Measurements from ENCODE around the gene ZNF614. TPM values are rescaled to one million over a fixed set of nuclear protein-coding genes. Genes with fewer than 3 reads are reported as not detected.
A peak's percentile ranks its signal among the peaks of the same experiment; 100 is the strongest.

Gene ZNF614
- total and polyA plus RNA-seq, 9 of the 15 experiments (the other 6 are each of a cell fraction or from before 2014, with no cell fraction given), result 4.9 to 16.3 (median 11.4) TPM

GRCh38 chr19:52028027-52028779 is at the start of gene ZNF614 (continued):
- TF ChIP-seq ZNF316 (IDR thresholded peaks at IDR 0.05) (no peak), CREB1 (IDR thresholded peaks at IDR 0.05) (peak; percentile 98), CREB1 (CRISPR knock-in tag; IDR thresholded peaks at IDR 0.05) (peak; percentile 99), ELF1 (tag; IDR thresholded peaks at IDR 0.05) (no peak; the same call in 1 of the 2 replicates), ERF (CRISPR knock-in tag; IDR thresholded peaks at IDR 0.05) (0 out of 2 replicates have a peak, but pooled peaks have one; percentile 23), POLR2H (tag; IDR thresholded peaks at IDR 0.05; ENCODE audit: low read depth) (peak; percentile 63; the same call in 1 of the 2 replicates), ZNF121 (CRISPR knock-in tag; conservative IDR thresholded peaks at IDR 0.05) (no peak), ETS1 (conservative IDR thresholded peaks at IDR 0.05; ENCODE audit: control insufficient read depth, low read depth, low read length) (peak; percentile 49), TEAD1 (CRISPR knock-in tag; IDR thresholded peaks at IDR 0.05) (peak; percentile 22 to 44; a peak in 1 of 4 replicates), ZNF766 (CRISPR knock-in tag; conservative IDR thresholded peaks at IDR 0.05) (peak; percentile 91), BACH1 (tag; IDR thresholded peaks at IDR 0.05) (peak; percentile 76), TAF1 (IDR thresholded peaks at IDR 0.05; ENCODE audit: control insufficient read depth, extremely low read depth, insufficient read depth, low read length, severe bottlenecking) (peak; percentile 72), ZNF274 (IDR thresholded peaks at IDR 0.05; ENCODE audit: borderline replicate concordance, low read depth, low read length) (no peak), ATF2 (CRISPR knock-in tag; IDR thresholded peaks at IDR 0.05) (no peak), ZBTB33 (CRISPR knock-in tag; IDR thresholded peaks at IDR 0.05) (peak; percentile 31; the same call in 1 of the 2 replicates), ZNF232 (CRISPR knock-in tag; IDR thresholded peaks at IDR 0.05) (no peak; the same call in 1 of the 2 replicates), DDX20 (tag; IDR thresholded peaks at IDR 0.05; ENCODE audit: low read depth) (no peak), CHD4 (IDR thresholded peaks at IDR 0.05; ENCODE audit: insufficient read depth, insufficient replicate concordance, low read depth, low read length, poor library complexity, severe bottlenecking) (no peak), HDAC8 (tag; IDR thresholded peaks at IDR 0.05) (peak; percentile 85), SIN3A (IDR thresholded peaks at IDR 0.05; ENCODE audit: borderline replicate concordance in 2 of 2, control insufficient read depth in 1 of 2, low read depth in 2 of 2, low read length in 2 of 2) (peak; percentile 77 to 84; a peak in 2 of 4 replicates)

All from K562 (cell line).